GM18907 (cell line): ENCODE data around the gene MDGA2.
"Not testable (repeated sequence)": the region's sequence is repeated elsewhere in the genome, so short reads cannot be mapped to it uniquely, and the experiment has no call there.

Source experiments
- ATAC-seq: cut with Tn5 transposase; IDR thresholded peaks from one replicate; pipeline ENCODE4 v1.9.1; 2021; ENCODE audit warnings: mild to moderate bottlenecking, moderate library complexity; ENCODE audit not compliant: unreplicated experiment

The MDGA2 gene

GRCh38 chr14:47246367-47246766 lies 429.0 kb downstream of the MDGA2 start:
- ATAC-seq = no peak

GRCh38 chr14:47242579-47242978 lies 432.8 kb downstream of the MDGA2 start:
- ATAC-seq = not testable (repeated sequence)

GRCh38 chr14:47240748-47241437 lies 434.5 kb downstream of the MDGA2 start:
- ATAC-seq = no peak

GRCh38 chr14:47235619-47236018 lies 439.8 kb downstream of the MDGA2 start:
- ATAC-seq = no peak

- no peak for ATAC-seq
Observed at GRCh38 chr14:47226877-47227520, 448.4 kb downstream of the MDGA2 start.

GRCh38 chr14:47223656-47224055 lies 451.7 kb downstream of the MDGA2 start:
- no peak for ATAC-seq

GRCh38 chr14:47220096-47220495 lies 455.3 kb downstream of the MDGA2 start:
- ATAC-seq = no peak

GRCh38 chr14:47211263-47211662 lies 464.1 kb downstream of the MDGA2 start:
- ATAC-seq = no peak

GRCh38 chr14:47210099-47210498 lies 465.3 kb downstream of the MDGA2 start:
- ATAC-seq = no peak

GRCh38 chr14:47208434-47208833 lies 467.0 kb downstream of the MDGA2 start:
- no peak for ATAC-seq

GRCh38 chr14:47207617-47208016 lies 467.8 kb downstream of the MDGA2 start:
- ATAC-seq = no peak

- ATAC-seq = no peak
Observed at GRCh38 chr14:47200740-47201139, 474.7 kb downstream of the MDGA2 start.

GRCh38 chr14:47195582-47195981 lies 479.8 kb downstream of the MDGA2 start:
- no peak for ATAC-seq

- no peak for ATAC-seq
Observed at GRCh38 chr14:47194055-47194454, 481.4 kb downstream of the MDGA2 start.

GRCh38 chr14:47192203-47192602 lies 483.2 kb downstream of the MDGA2 start:
- ATAC-seq = not testable (repeated sequence)

GRCh38 chr14:47191700-47192099 lies 483.7 kb downstream of the MDGA2 start:
- no peak for ATAC-seq

GRCh38 chr14:47189911-47190484 lies 485.4 kb downstream of the MDGA2 start:
- no peak for ATAC-seq

- ATAC-seq = no peak
Observed at GRCh38 chr14:47186486-47186885, 488.9 kb downstream of the MDGA2 start.

- ATAC-seq = no peak
Observed at GRCh38 chr14:47179906-47180305, 495.5 kb downstream of the MDGA2 start.

GRCh38 chr14:47171896-47172295 lies 503.5 kb downstream of the MDGA2 start:
- not testable (repeated sequence) for ATAC-seq

GRCh38 chr14:47167402-47167801 lies 508.0 kb downstream of the MDGA2 start:
- ATAC-seq = no peak

GRCh38 chr14:47155395-47155794 lies 520.0 kb downstream of the MDGA2 start:
- no peak for ATAC-seq
